GM12864 (cell line): ENCODE measurements around the gene TMEM108.
"Not testable (repeated sequence)": the region's sequence is repeated elsewhere in the genome, so short reads cannot be mapped to it uniquely, and the experiment has no call there.

Experiments used
- DNase-seq: peaks from one replicate; pipeline ENCODE4 v3.0.0-alpha.2; 2011; ENCODE audit warnings: low read depth
- H3K4me3 ChIP-seq: 2 replicates; pipeline ENCODE4 v1.5.1; 2011; ENCODE audit warnings: mild to moderate bottlenecking, low read depth, low read length, control low read depth
- CTCF ChIP-seq: IDR thresholded peaks from 2 replicates; pipeline ENCODE4 v1.5.1; 2011; ENCODE audit warnings: low read depth, mild to moderate bottlenecking, moderate library complexity, low read length, control low read depth, inconsistent platforms; ENCODE audit errors: missing control alignments

Gene TMEM108

GRCh38 chr3:133038089-133038730 lies at the start of gene TMEM108:
Gene TMEM108, plus strand, starts transcription at chr3:133038391.
- DNase-seq = no peak
- no peak within 1 kb of the TSS for H3K4me3 ChIP-seq
- no peak for TF ChIP-seq CTCF

DNA sequence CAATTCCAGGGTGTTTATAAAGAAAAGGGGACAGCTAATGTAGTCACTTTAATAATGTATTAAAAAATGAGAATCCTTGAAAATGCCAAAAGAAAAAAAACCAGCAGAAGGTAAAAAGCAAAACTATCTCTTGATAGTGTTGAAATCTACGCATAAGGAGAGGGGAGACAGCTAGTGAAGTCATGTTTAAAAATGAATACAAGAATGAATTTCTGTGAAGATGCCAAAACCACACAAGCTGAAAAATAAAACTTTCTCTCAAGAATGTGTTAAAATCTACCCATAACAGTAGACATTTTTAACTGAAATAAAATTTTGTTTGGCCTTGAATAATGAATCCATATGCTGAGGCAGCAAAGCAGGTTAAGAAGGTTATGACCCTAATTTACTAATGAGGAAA lies 42.2 kb upstream of the TMEM108 start:
- no peak overlapping the region for H3K4me3 ChIP-seq
- DNase-seq = no peak
- TF ChIP-seq CTCF = no peak

DNA sequence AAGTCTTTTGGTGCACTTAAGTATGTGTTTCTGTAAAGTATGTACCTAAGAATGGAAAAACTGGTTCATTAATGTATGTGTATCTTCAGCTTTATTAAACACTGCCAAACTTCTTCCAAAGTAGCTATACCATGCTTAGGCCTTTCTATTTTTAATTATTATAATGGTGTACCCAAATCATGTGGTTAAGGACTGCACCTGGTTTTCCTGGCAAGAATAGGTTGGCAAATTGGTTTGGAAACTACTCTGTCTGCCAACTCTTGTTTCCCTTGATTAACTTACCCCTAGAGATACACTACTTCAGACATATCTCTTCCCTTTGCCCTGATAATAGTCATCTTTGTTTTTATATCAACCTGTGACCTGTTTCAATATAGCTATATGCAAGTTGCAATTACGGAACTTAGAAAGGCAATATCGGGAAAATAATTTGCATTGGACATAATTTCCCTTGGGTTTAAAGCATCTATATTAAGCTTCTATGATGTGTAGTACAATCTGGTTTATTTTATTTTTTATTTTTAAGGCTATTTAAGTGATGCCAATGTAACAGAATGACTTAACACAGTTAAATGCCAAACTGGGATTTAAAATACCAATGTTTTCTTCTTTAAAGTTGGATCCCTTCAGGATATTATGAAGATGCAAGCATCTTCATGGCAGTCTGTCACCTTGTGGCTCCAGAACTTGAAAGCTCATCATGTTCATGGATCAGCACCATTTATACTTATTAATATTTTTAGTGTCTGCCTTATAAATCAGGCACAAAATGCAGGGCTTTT lies 40.6 kb upstream of the TMEM108 start:
- no peak overlapping the region for H3K4me3 ChIP-seq
- no peak for DNase-seq
- TF ChIP-seq CTCF = no peak

GRCh38 chr3:133005032-133005431 lies 33.2 kb upstream of the TMEM108 start:
- not testable (repeated sequence) for DNase-seq, H3K4me3 ChIP-seq

- no peak for TF ChIP-seq CTCF
- H3K4me3 ChIP-seq = no peak overlapping the region
- no peak for DNase-seq
These were observed 30.6 kb upstream of the TMEM108 start for GRCh38 chr3:133007601-133008000.

DNA sequence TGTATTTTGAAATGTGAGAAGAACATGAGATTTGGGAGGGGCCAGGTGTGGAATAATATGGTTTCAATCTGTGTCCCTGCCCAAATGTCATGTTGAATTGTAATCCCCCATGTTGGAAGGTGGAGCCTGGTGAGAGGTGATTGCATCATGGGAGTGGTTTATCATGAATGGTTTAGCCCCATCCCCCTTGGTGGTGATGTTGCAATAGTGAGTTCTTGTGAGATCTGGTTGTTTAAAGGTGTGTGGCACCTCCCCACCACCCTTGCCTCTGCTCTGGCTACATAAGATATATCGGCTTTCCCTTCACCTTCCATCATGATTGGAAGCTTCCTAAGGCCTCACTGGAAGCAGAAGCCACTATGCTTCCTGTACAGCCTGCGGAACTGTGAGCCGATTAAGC lies 23.9 kb upstream of the TMEM108 start:
- no peak overlapping the region for H3K4me3 ChIP-seq
- TF ChIP-seq CTCF = no peak
- DNase-seq = no peak

DNA sequence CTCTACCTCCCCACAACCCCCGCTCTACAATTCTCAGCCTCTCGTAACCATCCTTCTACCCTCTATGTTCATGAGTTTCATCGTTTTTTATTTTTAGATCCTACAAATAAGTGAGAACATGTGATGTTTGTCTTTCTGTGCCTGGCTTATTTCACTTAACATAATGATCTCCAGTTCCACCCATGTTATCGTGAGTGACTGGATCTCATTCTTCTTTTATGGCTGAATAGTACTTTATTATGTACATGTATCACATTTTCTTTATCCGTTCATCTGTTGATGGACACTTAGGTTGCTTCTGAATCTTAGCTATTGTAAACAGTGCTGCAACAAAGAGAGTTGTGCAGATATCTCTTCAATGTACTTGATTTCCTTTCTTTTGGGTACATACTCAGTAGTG lies 22.6 kb upstream of the TMEM108 start:
- H3K4me3 ChIP-seq, DNase-seq: not testable (repeated sequence)

DNA sequence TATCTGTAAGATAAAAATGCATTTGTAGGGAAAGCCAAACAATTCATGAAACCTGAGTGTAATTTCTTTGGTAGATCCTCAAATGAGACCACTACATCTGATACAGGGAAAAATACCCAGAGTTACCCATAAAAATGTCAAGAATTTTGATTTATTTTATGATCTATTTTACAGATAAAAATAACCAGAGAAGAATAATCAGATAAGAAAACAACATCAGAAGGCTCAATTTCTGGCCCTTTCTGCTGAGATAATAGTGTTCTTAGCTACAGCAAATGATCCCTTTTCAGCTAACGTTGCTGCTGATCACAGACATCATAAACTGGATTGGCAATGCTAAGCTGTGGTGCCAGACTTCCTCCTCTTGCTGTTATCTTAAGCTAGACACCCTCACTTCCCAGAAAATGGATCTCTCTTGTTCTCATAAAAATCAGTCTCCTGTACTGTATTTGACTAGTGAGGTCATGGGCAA lies 21.3 kb upstream of the TMEM108 start:
- TF ChIP-seq CTCF = no peak
- no peak overlapping the region for H3K4me3 ChIP-seq
- DNase-seq = no peak
